Mononuclear cell (primary cell): Measurements from ENCODE around the gene ZBTB11. TPM values are rescaled to one million over a fixed set of nuclear protein-coding genes. Genes with fewer than 3 reads are reported as not detected.
"Not testable (repeated sequence)": the region's sequence is repeated elsewhere in the genome, so short reads cannot be mapped to it uniquely, and the experiment has no call there.

Experiments
- H3K27me3 ChIP-seq: 2 replicates; pipeline ENCODE4 v1.6.0; 2011; ENCODE audit warnings: low read length, control low read depth; ENCODE audit not compliant: insufficient read depth
- H3K4me1 ChIP-seq: 2 replicates; pipeline ENCODE4 v1.5.1; 2011; ENCODE audit warnings: mild to moderate bottlenecking, low read length, control low read depth; ENCODE audit not compliant: insufficient read depth
- H3K4me3 ChIP-seq: 2 replicates; pipeline ENCODE4 v1.5.1; 2011; ENCODE audit warnings: mild to moderate bottlenecking, low read length, moderate library complexity
- H3K9me3 ChIP-seq: 2 replicates; pipeline ENCODE4 v1.5.1; 2011; ENCODE audit warnings: low read depth, mild to moderate bottlenecking, control low read depth, low read length
- total RNA-seq: library from RNA; depleted of rRNA; stranded (reverse); fragments of >200 nt; gene quantifications from one replicate; pipeline ENCODE4 v1.2.3, GENCODE V29; 2012

Gene ZBTB11
- total RNA-seq, 1 donor = 96.2 TPM

GRCh38 chr3:101624857-101625256, 52.1 kb downstream of the ZBTB11 start:
- Histone ChIP-seq H3K9me3 (no peaks in the 10 kb centered on the region), H3K4me1 (no peaks in the 10 kb centered on the region), H3K27me3 (no peaks in the 10 kb centered on the region), H3K4me3 (no peak overlapping the region)

DNA sequence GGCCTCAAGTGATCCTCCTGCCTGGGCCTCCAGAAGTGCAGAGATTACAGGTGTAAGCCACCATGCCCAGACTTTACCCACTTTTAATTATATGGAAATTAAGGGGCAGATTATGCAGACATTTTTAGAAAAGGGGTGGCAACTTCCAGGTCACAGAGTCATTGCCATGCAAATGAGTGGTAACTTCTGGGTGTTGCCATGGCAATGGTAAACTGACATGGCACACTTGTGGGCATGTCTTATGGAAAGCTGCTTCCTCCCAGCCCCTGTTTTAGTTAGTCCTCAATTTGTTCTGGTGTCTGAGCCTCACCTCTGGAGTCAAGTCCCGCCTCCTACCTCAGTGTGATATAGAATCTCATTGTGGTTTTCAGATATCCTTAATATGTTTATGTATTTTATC, 53.3 kb downstream of the ZBTB11 start:
- no peak overlapping the region for H3K4me3 ChIP-seq
- H3K27me3 ChIP-seq = no peaks in the 10 kb centered on the region
- H3K4me1 ChIP-seq = no peaks in the 10 kb centered on the region
- no peaks in the 10 kb centered on the region for H3K9me3 ChIP-seq

GRCh38 chr3:101619734-101620133, 57.2 kb downstream of the ZBTB11 start:
- Histone ChIP-seq H3K27me3 (no peaks in the 10 kb centered on the region), H3K4me1 (no peaks in the 10 kb centered on the region), H3K4me3 (no peak overlapping the region), H3K9me3 (no peaks in the 10 kb centered on the region)

DNA sequence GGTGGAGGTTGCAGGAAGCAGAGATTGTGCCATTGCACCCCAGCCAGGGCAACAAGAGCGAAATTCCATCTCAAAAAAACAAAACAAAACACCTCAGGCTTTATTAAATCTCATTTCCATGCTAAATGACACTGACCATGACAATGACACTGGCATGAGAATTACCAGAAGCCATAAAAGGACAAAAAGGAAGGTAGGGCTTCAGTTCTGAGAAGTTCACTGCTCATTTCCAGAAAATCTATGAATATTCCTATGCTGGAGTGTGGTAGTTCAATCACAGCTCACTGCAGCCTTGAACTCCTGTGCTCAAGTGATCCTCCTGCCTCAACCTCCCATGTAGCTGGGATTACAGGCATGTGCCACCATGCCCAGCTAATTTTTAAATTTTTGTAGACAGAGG, 58.2 kb downstream of the ZBTB11 start:
- Histone ChIP-seq H3K4me3 (no peak overlapping the region), H3K27me3 (no peaks in the 10 kb centered on the region)

GRCh38 chr3:101617478-101617877, 59.5 kb downstream of the ZBTB11 start:
- Histone ChIP-seq H3K9me3 (no peaks in the 10 kb centered on the region), H3K27me3 (no peaks in the 10 kb centered on the region), H3K4me1 (no peaks in the 10 kb centered on the region), H3K4me3 (no peak overlapping the region)

More for the DNA sequence above, 58.2 kb downstream of the ZBTB11 start:
- Histone ChIP-seq H3K4me1 (no peaks in the 10 kb centered on the region), H3K9me3 (no peaks in the 10 kb centered on the region)

- Histone ChIP-seq H3K9me3 (no peaks in the 10 kb centered on the region), H3K27me3 (no peaks in the 10 kb centered on the region), H3K4me1 (no peaks in the 10 kb centered on the region), H3K4me3 (no peak overlapping the region)
Observed at GRCh38 chr3:101615525-101615924, 61.4 kb downstream of the ZBTB11 start.

DNA sequence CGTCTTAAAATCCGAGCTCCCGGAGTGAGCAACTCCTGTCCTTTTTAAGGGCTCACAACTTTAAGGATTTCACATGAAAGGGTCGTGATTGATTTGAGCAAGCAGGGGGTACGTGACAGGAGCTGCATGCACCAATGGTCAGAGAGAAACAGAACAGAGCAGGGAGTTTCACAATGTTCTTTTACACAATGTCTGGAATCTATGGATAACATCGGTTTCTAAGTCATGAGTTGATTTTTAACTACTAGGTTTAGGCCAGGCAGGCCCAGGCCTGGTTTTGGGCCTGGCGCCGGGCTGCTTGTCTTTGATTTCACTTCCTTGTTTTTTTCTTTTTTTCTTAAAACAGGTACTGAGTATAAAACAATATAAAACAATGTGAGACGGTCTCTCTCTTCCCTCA, 63.9 kb downstream of the ZBTB11 start:
- H3K4me3 ChIP-seq, H3K9me3 ChIP-seq, H3K4me1 ChIP-seq, H3K27me3 ChIP-seq: not testable (repeated sequence)

DNA sequence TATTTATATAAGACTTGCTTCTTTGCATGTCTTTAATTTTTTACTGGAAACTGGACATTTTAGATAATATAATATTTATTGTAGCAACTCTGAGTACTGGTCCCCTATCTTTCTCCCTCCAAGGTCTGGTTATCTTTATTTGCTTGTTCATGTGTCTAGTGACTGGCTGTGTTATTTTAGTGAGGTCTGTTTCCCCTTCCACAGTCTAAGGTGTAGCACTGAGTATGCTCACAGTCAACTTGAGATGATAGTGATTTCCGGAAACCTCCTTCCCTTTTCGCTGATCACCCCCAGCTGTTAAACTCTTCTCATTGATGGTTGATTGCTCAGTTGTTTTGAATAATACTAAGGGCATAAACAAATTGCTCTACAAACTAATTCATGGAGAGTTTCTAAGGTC, 65.9 kb downstream of the ZBTB11 start:
- no peaks in the 10 kb centered on the region for H3K9me3 ChIP-seq

GRCh38 chr3:101605398-101605797, 71.5 kb downstream of the ZBTB11 start:
- not testable (repeated sequence) for H3K4me3 ChIP-seq, H3K27me3 ChIP-seq, H3K4me1 ChIP-seq, H3K9me3 ChIP-seq

More for the DNA sequence above, 65.9 kb downstream of the ZBTB11 start:
- H3K4me3 ChIP-seq = no peak overlapping the region
- H3K4me1 ChIP-seq = no peaks in the 10 kb centered on the region
- no peaks in the 10 kb centered on the region for H3K27me3 ChIP-seq

DNA sequence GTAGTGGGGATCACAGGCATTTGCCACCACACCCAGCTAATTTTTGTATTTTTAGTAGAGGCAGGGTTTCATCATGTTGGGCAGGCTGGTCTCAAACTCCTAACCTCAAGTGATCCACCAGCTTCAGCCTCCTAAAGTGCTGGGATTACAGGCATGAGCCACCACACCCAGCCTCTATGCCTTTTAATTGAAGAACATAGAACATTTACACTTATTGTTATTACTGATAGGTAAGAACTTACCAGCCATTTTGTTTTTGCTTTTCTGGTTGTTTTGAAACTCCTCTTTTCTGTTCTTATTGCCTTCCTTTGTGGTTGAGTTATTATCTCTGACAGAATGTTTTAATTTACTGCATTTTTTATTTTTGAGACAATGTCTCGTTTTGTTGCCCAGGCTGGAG, 73.7 kb downstream of the ZBTB11 start:
- no peaks in the 10 kb centered on the region for H3K9me3 ChIP-seq
- no peaks in the 10 kb centered on the region for H3K4me1 ChIP-seq
- H3K27me3 ChIP-seq = no peaks in the 10 kb centered on the region
- H3K4me3 ChIP-seq = no peak overlapping the region

DNA sequence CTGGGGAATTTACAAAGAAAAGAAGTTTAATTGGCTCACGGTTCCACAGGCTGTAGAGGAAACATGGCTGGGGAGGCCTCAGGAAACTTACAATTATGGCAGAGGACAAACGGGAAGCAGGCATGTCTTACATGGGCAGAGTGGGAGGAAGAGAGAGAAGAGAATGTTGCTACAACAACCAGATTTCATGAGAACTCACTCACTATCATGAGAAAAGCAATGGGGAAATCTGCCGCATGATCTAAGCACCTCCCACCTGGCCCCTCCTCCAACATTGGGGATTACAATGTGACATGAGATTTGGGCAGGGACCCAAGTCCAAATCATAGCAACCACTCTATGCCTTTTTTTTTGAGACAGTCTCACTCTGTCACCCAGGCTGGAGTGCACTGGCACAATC, 74.2 kb downstream of the ZBTB11 start:
- Histone ChIP-seq H3K4me1 (no peaks in the 10 kb centered on the region), H3K9me3 (no peaks in the 10 kb centered on the region), H3K4me3 (no peak overlapping the region), H3K27me3 (no peaks in the 10 kb centered on the region)

Other genes with a start within 250 kb of the ZBTB11 start
- gene SENP7, start 163.9 kb downstream of the ZBTB11 start, total RNA-seq = 37.2 TPM
- 45.4 TPM for gene TRMT10C, start 115.3 kb downstream of the ZBTB11 start, total RNA-seq
- gene PCNP, start 103.0 kb downstream of the ZBTB11 start, total RNA-seq = 193 TPM
- gene RPL24, start 9.6 kb upstream of the ZBTB11 start, total RNA-seq = 2,166 TPM
- 8.8 TPM for gene CEP97, start 47.5 kb upstream of the ZBTB11 start, total RNA-seq
- gene NXPE3, start 102.1 kb upstream of the ZBTB11 start, total RNA-seq = 20.3 TPM
- 1,930 TPM for gene NFKBIZ, start 172.4 kb upstream of the ZBTB11 start, total RNA-seq